Hematopoietic multipotent progenitor cell treated with erythropoietin and hydrocortisone succinate and interleukin-3 and kit ligand, for 15 days (in vitro differentiated cells): Measurements from ENCODE around the gene ANKRD55.
"Not testable (repeated sequence)": the region's sequence is repeated elsewhere in the genome, so short reads cannot be mapped to it uniquely, and the experiment has no call there.

Experiments
- DNase-seq: peaks from one replicate; pipeline ENCODE4 v3.0.0-alpha.2; 2015; ENCODE audit warnings: low spot score

ANKRD55 gene

DNA sequence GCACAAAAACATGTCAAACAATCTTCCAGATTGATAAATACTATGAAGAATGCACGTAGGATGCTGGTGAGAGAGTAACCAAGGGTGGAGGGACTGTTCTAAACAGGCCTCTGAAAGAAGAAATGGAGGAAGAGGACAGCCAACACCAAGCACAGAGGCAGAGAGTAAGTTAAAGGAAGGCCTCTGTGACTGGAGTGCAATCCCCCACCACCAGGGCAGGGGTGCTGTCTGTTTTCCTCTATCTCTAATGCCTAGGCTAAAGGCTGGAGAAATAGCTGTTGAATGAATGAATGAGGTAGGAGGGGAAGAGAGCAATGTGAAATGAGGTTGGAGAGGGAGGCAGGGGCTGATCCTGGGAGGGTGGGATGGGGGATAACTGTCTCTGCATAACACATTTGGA is 88.9 kb downstream of the ANKRD55 start:
- no peak for DNase-seq

DNA sequence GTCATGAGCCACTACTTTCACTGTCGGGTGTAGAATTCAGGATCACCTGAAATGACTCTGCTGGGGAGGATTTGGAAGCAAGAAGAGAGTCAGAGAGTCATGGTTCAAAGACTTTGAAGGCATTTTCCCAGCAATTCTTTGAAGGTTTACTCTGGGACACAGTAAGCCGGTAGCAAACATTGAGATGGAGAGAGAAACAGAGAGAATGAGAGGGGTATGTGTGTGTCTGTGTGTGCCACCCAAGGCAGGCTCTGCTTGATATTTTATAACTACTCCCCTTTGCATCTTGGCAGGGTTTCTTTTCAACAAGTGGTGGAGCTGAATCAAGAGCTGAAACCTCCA is 89.8 kb downstream of the ANKRD55 start:
- DNase-seq = no peak

DNA sequence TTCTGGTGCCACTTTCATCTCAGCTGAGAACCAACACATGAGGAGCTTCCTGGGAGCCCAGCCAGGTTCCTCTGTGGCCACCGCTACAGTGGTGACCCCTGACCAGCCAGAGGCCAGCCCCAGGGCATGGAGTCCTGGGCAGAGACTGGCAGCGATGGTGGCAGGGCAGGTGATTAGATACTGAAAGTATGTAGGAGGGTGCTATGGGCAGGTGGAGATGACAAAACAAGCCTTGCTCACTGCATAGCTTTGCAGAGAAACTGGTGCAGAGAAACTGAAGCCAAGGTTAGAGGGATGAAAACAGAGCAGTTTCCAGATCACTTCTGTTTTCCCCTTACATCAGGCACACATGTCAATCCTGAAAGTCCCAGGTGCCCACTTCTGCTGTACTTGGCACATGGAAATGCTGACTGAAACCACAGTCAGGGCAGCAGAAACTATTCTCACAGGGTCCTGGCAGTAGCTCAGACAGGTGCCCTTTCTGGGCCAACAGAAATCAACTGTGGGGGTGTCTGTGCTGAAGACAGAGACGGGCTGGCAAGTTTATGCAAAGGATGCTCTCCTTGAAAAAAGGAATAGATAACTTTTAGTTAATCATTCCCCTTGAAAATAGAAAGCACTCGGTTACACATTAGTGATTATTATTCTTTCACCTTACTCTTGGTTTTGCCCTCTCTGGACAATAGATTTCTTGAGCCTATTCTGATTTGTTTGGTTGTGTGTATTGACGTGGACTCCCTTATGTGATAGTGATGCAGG is 90.3 kb downstream of the ANKRD55 start:
- no peak for DNase-seq

DNA sequence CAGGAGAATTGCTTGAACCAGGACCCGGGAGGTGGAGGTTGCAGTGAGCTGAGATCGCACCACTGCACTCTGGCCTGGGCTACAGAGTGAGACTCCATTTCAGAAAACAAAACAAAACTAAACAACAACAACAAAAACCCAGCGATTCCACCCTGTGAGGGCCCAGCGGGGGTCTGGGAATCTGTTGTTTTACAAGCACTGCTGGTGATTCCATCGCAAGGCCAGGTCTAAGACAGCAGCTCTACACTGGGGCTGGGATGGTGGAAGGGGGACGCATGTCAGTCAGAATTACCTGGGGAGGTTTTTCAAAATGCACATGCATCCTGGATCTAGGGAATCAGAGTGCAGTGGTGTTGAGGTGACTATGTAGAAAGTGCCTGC is 90.9 kb downstream of the ANKRD55 start:
- no peak for DNase-seq

DNA sequence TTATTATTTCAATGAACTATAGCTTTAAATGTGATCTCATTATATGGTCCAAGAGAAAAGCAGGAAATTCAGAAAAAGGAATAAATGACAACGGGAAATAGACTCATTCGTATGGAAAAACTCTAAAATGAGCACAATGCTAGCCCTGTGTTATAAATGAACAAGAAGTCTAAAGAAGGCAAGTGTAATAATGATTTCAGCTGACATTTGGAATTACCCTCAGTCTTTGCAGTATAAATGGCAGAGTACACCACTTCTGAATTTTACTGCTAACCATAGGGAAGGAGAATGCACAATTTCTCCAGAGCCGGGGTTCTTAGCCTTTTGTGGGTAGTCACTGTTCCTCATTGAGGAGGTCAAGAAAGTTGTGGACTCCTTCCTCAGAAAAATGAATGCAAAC is 93.1 kb downstream of the ANKRD55 start:
- DNase-seq = no peak

DNA sequence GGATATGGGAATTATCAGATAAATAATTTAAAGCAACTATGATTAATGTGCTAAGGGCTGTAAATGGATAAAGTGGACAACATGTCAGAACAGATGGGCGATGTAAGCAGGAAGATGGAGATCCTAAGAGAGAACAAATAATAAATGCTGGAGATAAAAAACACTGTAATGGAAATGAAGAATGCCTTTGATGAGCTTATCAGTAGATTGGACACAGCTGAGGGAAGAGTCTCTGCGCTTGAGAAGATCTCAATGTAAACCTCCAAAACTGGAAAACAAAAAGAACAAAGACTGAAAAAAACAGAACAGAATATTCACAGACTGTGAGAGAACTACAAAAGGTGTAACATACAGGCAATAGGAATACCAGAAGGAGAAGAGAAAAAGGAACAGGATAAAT is 102.5 kb downstream of the ANKRD55 start:
- no peak for DNase-seq

DNA sequence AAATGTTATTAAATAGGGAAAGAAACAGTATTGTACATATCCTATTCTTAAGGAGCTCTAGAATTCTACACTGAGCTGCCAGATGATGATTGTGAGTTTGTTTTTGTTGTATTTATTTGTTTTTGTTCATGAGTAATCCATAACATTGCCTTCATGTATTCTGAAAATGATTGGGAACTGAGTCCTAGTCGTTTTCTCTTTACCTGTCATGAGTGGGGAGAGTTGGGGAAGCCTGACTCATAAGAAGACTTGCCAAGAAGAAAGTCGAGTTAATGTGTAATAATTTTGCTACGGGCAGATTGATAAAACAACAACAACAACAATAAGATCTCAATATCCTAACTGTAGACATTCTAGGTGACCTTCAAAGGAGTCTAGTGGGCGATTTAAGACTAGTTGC is 103.8 kb downstream of the ANKRD55 start:
- DNase-seq = no peak

DNA sequence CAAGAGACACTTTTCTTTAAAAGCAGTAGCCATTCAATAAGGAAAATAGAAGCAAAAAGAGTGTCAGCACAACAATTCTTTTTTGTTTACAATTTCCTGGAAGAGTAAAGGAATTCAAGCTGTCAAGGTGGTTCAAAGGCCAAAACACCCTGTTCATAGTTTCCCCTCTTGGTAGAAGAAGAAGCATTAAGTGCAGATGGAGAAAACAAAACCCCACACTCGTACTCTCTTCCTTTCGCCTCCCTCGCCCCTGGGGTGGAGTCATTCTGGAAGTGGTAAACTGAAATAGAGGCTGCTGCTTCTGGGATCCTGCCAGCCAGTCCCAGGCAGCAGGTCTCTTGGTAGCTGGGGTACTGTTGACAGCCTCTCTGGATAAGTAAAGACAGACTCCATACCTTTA is 105.0 kb downstream of the ANKRD55 start:
- DNase-seq = no peak

DNA sequence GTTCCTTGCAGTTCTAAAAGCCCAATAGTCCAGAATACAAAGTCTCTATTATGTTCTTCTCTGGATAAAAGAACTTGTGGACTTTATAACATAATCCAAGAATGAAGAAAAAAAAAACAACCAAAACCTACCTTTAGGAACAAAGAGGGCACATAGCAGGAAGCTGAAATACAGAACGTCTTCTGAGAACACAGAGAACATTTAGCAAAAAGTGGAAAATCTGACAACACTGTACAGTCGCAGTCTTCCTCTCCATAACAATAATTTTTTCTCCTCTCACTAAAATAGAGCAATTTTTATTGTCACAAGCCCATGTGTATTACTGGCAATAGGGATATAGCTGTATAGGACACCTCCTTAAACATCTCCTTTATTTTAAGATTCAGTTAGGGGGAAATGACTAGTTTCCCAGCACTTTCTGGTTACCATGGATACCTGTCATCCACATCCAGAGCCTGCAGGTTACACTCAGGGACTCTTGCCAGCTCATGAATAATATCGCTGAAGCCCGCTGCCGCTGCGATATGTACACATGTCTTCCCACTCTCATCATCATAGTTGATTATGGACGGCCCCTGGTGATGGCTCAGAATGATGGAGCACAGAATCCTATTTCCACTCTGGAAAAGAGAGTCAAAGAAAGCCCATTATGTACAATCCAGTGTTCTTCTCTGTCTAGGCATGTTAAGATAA is 106.5 kb downstream of the ANKRD55 start:
- no peak for DNase-seq

DNA sequence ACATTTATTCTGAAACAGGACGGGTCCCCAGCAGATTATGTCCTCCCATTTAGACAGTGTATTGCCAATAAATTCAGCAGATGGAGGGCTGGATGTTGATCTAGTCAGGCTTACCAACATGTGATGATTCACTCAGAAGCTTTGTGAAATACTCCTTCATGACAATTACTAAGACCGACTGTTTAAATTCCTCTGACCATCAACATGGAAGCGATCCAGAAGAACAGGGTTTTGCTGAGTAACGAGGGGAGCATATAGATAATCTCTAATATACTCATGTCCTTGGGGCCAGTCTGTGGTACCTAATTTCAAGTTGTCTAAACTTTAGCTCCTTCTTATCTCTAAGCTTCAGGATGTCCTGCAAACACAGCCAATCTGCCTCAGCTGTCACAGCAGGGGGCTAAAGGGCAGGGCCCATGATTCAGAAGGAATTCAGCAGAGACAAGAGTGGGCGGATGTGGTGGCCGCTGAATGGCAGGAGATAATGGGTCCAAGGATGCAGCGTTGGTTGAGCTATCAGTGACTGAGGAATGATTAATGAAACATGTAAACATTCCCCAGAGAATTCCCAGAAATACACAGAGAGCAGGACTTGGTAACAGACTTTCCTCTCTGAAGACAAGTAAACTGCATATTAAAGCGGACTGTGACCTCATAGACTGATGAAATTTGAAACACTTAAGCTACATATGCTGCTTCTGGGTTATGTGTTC is 109.4 kb downstream of the ANKRD55 start:
- DNase-seq = peak; percentile 82

DNA sequence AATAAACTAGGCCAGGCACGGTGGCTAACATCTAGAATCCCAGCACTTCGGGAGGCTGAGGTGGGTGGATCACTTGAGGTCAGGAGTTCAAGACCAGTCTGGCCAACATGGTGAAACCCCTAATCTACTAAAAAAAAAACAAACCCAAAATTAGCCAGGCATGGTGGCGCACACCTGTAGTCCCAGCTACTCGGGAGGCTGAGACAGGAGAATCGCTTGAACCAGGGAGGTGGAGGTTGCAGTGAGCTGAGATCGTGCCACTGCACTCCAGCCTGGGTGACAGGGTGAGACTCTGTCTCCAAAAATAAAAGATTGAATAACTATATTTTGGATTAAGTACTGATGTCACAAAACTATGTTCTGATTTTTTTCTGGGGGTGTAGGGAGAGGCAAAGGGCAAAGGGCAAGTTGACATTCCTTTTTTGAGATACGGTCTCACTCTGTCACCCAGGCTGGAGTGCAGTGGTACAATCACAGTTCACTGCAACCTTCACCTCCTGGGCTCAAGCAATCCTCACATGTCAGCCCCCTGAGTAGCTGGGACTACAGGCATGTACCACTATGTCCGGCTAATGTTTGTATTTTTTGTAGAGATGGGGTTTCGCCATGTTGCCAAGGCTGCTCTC is 110.7 kb downstream of the ANKRD55 start:
- DNase-seq = not testable (repeated sequence)

DNA sequence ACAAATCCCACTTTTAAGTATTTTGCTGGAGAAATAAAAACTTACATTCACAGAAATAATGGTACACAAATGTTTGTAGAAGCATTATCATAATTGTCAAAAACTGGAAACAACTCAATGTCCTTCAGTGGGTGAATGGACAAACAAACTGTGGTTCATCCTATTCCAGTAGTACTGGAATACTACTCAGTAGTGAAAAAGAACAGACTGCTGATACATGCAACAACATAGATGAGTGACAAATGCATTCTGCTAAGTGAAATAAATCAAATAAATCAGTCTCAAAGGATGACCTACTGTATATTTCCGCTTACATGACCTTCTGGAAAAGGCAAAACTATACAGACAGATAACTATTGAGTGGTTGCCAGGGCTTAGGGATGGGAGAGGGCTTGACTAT is 114.1 kb downstream of the ANKRD55 start:
- no peak for DNase-seq

DNA sequence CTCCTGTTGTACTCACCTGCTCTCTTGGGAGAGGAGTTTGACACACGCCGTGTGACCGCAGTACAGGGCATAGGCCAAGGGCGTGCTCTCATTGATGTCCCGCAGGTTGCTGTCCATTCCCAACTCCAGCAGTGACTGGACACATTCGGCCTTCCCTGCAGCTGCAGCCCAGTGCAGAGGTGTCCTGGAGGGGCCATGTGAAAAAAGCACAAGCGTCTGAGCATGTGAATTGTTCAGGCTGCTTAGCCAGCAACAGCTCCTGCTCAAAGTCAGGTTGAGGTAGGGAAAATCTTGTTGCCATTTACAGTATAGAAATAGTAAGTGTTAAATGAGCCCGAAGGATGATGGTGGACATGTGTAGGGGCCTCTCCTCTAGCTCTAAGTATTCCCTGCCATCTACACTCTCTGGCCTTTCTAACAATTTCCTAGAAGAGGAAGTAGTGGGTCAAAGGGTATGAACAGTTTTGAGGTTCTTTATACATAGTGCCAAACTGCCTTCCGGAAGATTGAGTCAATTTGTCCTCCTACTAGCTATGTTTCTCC is 116.5 kb downstream of the ANKRD55 start:
- no peak for DNase-seq

DNA sequence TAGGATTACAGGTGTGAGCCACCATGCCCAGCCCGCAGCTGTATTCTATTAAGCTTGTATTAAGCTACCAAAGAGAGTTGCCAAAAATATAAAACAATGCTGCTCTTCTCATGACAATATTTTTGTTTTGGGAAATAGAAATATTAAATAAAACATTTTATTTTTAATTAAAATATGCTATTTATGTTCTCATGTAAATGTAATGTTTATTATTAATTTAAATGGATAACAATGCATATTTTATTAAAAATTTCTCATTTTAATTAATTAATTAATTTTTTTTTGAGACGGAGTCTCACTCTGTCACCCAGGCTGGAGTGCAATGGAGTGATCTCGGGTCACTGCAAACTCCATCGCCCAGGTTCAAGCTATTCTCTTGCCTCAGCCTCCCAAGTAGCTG is 117.5 kb downstream of the ANKRD55 start:
- no peak for DNase-seq

DNA sequence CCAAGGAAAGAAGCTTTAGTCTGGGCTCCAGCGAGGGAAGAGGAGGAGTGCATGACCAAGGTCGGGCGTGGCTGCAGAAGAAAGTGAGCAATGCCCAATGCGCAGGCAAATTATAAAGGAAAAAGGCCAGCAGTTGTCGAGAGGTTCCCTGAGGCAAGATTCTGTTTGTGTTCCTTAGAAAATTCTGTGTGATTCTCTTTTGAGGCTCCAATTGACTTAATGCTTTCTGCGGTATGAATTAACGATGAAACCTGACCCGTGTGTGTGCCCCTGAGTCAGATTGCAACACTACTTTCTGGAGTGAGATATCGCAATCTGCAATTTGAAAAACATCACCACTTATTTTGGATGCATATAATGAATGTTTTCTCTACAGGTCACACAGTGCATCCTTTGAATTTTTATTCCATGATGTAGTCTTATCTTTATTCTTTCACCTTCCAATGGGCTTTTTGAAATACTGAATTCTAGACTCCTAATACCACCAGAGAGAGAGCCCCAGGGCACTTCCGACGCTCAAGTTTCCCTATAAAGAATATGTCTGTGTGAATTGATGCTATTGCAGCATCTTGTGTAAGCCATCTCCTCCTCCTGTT is 120.5 kb downstream of the ANKRD55 start:
- no peak for DNase-seq

DNA sequence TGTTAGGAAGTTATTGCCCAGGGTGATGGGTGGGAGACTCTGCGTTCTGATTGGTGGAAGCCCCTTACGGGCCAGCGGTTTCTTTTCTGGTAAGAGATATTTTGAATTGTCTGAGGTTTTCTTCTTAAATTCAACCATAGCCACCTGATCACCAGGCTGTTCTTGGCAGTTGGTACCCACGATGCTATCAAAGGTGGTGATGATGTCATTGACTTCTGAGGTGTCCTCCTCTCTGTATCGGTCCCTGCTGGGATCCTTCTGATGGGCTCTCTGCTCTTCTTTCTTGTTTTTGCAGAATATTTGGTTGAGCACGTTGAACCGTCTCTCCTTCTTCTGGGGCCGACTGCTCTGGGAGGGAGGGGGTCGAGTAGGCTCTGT is 121.7 kb downstream of the ANKRD55 start:
- DNase-seq = no peak

DNA sequence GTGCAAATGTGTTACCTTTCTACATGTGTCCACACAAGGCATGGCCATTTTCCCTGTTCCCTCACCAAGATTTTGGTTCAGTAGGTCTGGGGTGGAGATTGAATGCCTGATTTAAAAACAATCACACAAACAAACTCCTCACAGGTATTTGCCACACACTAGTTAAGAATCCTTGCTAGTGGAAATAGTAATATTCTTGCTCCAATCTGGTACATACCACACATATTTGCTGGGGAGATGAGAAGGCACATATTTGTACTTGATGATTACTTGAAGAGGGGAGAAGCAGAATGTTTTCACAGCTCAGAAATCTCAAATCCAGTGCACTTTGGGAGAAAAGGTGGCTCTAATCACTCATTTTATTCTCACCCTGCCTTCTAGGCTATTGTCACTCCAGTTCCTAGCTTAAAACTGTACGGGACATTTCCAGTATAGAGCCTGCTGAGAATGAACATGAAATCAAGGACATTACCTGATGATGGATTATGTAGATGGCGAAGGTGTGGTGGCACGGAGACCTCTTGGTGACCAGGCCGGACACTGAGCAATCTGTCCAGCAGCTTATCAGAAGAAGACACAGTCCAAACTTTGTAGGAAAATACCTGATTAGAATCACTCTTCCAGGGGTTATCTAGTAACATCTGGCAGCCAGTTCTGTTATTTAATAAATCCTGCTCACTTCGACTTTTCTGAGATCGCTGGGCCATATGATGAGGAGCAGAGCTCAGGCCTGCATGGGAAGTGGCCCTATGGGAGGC is 122.3 kb downstream of the ANKRD55 start:
- no peak for DNase-seq

DNA sequence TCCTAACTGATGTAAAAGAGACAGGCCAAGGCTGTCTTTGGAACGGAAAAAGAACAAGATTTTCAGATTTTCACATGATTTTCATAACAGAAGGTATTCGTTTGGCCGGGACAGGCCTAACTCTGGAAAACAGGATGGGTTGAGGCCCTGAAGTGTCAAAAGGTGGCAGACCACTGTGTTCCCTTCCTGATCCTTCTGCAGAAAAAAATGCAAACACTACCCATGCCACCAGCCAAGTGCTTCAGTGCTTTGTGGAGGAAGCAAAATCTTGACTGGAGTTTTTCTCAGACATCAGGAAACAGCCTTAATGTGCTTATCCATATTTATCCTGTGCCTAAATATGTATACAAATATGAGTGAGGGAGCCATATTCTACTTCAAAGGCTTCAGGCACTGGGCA is 124.9 kb downstream of the ANKRD55 start:
- DNase-seq = no peak

DNA sequence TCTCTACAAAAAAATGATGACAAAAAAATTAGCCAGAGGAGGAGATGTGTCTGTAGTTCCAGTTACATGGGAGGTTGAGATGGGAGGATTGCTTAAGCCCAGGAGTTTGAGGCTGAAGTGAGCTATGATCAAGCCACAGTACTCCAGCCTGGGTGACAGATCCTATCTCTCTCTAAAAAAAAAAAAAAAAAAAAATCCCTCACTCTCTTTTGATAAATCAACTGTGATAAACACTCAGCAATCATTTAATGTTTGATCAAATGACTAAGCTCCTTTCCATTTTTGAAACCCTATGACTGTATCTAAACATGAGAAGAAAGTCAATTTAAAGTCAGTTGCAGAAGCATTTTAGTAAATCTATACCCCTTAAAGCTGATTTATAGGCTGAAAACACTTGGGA is 126.3 kb downstream of the ANKRD55 start:
- no peak for DNase-seq

DNA sequence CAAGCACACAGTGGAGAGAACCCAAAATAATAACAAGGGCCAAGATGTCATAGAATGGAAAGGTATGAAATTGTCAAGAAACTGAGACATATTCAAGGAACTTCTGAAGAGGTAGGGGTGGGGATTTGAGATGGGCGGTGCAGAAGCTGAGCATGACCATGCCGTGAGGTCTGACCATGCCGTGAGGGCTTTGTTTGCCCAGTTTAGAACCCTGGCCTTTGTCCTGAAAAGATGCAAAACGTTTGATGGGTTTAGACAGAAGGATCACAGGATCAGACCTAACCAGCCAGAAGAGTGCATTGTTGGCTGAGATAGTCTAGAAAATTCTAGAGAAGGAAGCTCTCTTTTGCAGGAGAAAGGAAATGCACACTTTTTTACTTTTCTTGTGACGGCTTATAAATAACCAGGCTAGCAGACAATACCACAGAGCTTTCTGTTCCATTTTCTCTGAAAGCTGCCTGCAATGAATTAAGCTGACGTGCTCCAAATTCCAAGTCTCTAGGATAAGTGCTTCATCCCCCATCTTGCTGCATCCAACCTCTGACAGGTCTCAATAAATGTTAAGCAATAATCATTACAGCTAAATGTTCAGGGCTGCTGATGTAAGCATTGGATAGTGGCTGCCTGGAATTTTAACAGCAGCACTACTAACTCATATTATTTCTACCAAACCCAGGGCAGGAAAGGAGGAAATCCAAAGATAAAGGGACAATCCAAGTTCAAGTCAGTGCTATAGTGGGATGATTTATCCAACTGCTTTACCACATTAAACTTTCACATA is 127.4 kb downstream of the ANKRD55 start:
- DNase-seq = no peak

DNA sequence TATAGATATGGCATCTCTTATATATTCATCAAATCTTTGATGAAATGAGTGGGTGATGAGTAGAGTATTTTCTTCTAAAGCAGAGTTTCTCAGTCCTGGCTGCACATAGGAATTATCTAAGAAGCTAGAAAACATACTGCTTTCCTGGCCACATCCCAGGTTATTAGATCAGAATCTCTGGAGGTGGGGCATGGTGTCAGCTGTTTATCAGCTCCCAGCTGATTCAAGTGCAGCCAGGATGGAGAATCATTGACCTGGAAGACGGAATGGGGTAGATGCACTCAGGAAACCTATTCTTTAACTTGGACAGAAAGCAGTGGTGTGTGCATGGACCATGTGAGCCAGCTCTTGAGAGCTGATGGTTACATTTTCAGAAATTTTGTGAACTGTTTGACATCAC is 130.2 kb downstream of the ANKRD55 start:
- no peak for DNase-seq
